ENCODE measurements around the gene CACNA1B. TPM values are rescaled to one million over a fixed set of nuclear protein-coding genes. Genes with fewer than 3 reads are reported as not detected.

CACNA1B gene
- polyA plus RNA-seq, 1 of the 3 experiments (the other 2 are of a cell fraction), result 0.03 TPM

GRCh38 chr9:138023394-138024124, 146.0 kb downstream of the CACNA1B start:
- no peak for DNase-seq
- Histone ChIP-seq H2AFZ (ENCODE audit: low read depth) (no peak overlapping the region), H3K4me3 (ENCODE audit: low read depth in 2 of 2, low read length in 1 of 2) (no peak overlapping the region), H3K27me3 (ENCODE audit: insufficient read depth) (no peaks in the 10 kb centered on the region), H3K9me2 (no peaks in the 10 kb centered on the region), H3K36me3 (replicated peaks in 1 of 2; ENCODE audit: control insufficient read depth in 1 of 2, insufficient read depth in 2 of 2, low read length in 1 of 2) (no peaks in the 10 kb centered on the region), H3K9ac (no peak overlapping the region), H3K4me2 (no peak overlapping the region), H3K79me2 (ENCODE audit: insufficient read depth) (no peaks in the 10 kb centered on the region), H3K9me3 (peaks cover 4% of the 10 kb centered on the region; the same call in 1 of the 2 replicates), H3F3A (replicated peaks; ENCODE audit: insufficient read depth) (no peaks in the 10 kb centered on the region), H4K20me1 (ENCODE audit: insufficient read depth) (no peaks in the 10 kb centered on the region), H3K4me1 (ENCODE audit: control insufficient read depth in 1 of 2, insufficient read depth in 2 of 2, low read depth in 1 of 2, low read length in 1 of 2) (peaks cover 0 to 2% of the 10 kb centered on the region in 2 experiments; a peak in 1 of 4 replicates), H3K27ac (ENCODE audit: low read depth in 2 of 2, low read length in 1 of 2) (no peak overlapping the region)
- TF ChIP-seq CHD2 (IDR thresholded peaks at IDR 0.05; ENCODE audit: low read length, partially characterized antibody) (no peak), USF1 (IDR thresholded peaks at IDR 0.05; ENCODE audit: borderline replicate concordance, low read depth) (no peak), NFIC (IDR thresholded peaks at IDR 0.05; ENCODE audit: borderline replicate concordance) (no peak), GABPA (IDR thresholded peaks at IDR 0.05; ENCODE audit: low read depth) (no peak), PBX3 (IDR thresholded peaks at IDR 0.05) (no peak), TAF1 (IDR thresholded peaks at IDR 0.05; ENCODE audit: borderline replicate concordance, low read depth, low read length) (no peak), MXI1 (IDR thresholded peaks at IDR 0.05; ENCODE audit: low read depth, low read length) (no peak), FOXM1 (IDR thresholded peaks at IDR 0.05; ENCODE audit: low read depth) (no peak), SMC3 (IDR thresholded peaks at IDR 0.05; ENCODE audit: low read depth, low read length) (no peak), IRF3 (IDR thresholded peaks at IDR 0.05; ENCODE audit: low read depth, low read length) (no peak), REST (IDR thresholded peaks at IDR 0.05; ENCODE audit: low read depth, low read length) (no peak), POLR2AphosphoS5 (IDR thresholded peaks at IDR 0.05; ENCODE audit: low read depth, low read length) (no peak), RXRA (IDR thresholded peaks at IDR 0.05; ENCODE audit: borderline replicate concordance, low read depth) (no peak), ZBTB33 (IDR thresholded peaks at IDR 0.05; ENCODE audit: borderline replicate concordance, low read depth) (no peak), JUND (IDR thresholded peaks at IDR 0.05) (no peak), EP300 (IDR thresholded peaks at IDR 0.05; ENCODE audit: borderline replicate concordance in 1 of 2, low read depth in 1 of 2, low read length in 1 of 2) (no peak), FOSL2 (IDR thresholded peaks at IDR 0.05; ENCODE audit: borderline replicate concordance, low read depth) (no peak)
- WGBS (ENCODE audit: low lambda C conversion rate), result 74% methylated on average over 43 of the region's 84 CpGs
- ChIA-PET CTCF (no interaction called here), POLR2A (no interaction called here)

All from SK-N-SH (cell line).